ENCODE results near the gene SLC35G4.
"Not testable (repeated sequence)": the region's sequence is repeated elsewhere in the genome, so short reads cannot be mapped to it uniquely, and the experiment has no call there.

Gene SLC35G4

GRCh38 chr18:11613611-11614010 lies 4.2 kb downstream of the SLC35G4 start:
- not testable (repeated sequence) for DNase-seq (ENCODE audit: low read depth)

GRCh38 chr18:11614042-11614441 lies 4.6 kb downstream of the SLC35G4 start:
- not testable (repeated sequence) for DNase-seq (ENCODE audit: low read depth)

- not testable (repeated sequence) for DNase-seq (ENCODE audit: low read depth)
These were observed 5.6 kb downstream of the SLC35G4 start for GRCh38 chr18:11614981-11615380.

GRCh38 chr18:11647310-11647709 lies 37.9 kb downstream of the SLC35G4 start:
- not testable (repeated sequence) for DNase-seq (ENCODE audit: low read depth)

GRCh38 chr18:11647804-11648203 lies 38.4 kb downstream of the SLC35G4 start:
- DNase-seq (ENCODE audit: low read depth): not testable (repeated sequence)

- DNase-seq (ENCODE audit: low read depth): no peak
These were observed 40.4 kb downstream of the SLC35G4 start for GRCh38 chr18:11649839-11650238.

GRCh38 chr18:11651899-11652298 lies 42.5 kb downstream of the SLC35G4 start:
- no peak for DNase-seq (ENCODE audit: low read depth)

- no peak for DNase-seq (ENCODE audit: low read depth)
These were observed 44.1 kb downstream of the SLC35G4 start for GRCh38 chr18:11653521-11653920.

GRCh38 chr18:11654736-11655605 lies 45.6 kb downstream of the SLC35G4 start:
- no peak for DNase-seq (ENCODE audit: low read depth)

- no peak for DNase-seq (ENCODE audit: low read depth)
These were observed 46.2 kb downstream of the SLC35G4 start for GRCh38 chr18:11655606-11655932.

GRCh38 chr18:11657152-11657551 lies 47.8 kb downstream of the SLC35G4 start:
- DNase-seq (ENCODE audit: low read depth): no peak

GRCh38 chr18:11657554-11657953 lies 48.2 kb downstream of the SLC35G4 start:
- no peak for DNase-seq (ENCODE audit: low read depth)

GRCh38 chr18:11658019-11658418 lies 48.6 kb downstream of the SLC35G4 start:
- DNase-seq (ENCODE audit: low read depth): no peak

- DNase-seq (ENCODE audit: low read depth): no peak
These were observed 49.6 kb downstream of the SLC35G4 start for GRCh38 chr18:11658989-11659388.
